Effector memory CD8-positive, alpha-beta T cell (primary cell): ENCODE measurements around the gene DAPK1.

Experiments
- ATAC-seq: fragments of 150-1000 bp; cut with Tn5 transposase; replicated peaks from 2 replicates; pipeline ENCODE4 v1.10.0; 2021; ENCODE audit warnings: mild to moderate bottlenecking, moderate library complexity
- DNase-seq, 3 experiments: peaks; one replicate each; pipeline ENCODE4 v3.0.0; 2021
- H3K27ac Mint-ChIP-seq, 2 donors: one replicate each; pipeline ENCODE4 v1.8.0; 2022; ENCODE audit warnings: mild to moderate bottlenecking in 2 of 2, mixed read lengths in 2 of 2, moderate library complexity in 2 of 2
- H3K27me3 Mint-ChIP-seq, 2 donors: one replicate each; pipeline ENCODE4 v1.8.0; 2022; ENCODE audit warnings: mixed read lengths in 2 of 2
- H3K36me3 Mint-ChIP-seq: one replicate; pipeline ENCODE4 v1.8.0; 2022; ENCODE audit warnings: mild to moderate bottlenecking, moderate library complexity, mixed read lengths; ENCODE audit not compliant: insufficient read depth
- H3K4me1 Mint-ChIP-seq, 2 donors: one replicate each; pipeline ENCODE4 v1.8.0; 2022; ENCODE audit warnings: low read depth in 2 of 2, mixed read lengths in 2 of 2
- H3K4me3 Mint-ChIP-seq, 2 donors: one replicate each; pipeline ENCODE4 v1.8.0; 2022; ENCODE audit warnings: mild to moderate bottlenecking in 2 of 2, mixed read lengths in 2 of 2, moderate library complexity in 2 of 2
- H3K9me3 Mint-ChIP-seq, 2 donors: one replicate each; pipeline ENCODE4 v1.8.0; 2022; ENCODE audit warnings: mixed read lengths in 2 of 2

DAPK1 gene

DNA sequence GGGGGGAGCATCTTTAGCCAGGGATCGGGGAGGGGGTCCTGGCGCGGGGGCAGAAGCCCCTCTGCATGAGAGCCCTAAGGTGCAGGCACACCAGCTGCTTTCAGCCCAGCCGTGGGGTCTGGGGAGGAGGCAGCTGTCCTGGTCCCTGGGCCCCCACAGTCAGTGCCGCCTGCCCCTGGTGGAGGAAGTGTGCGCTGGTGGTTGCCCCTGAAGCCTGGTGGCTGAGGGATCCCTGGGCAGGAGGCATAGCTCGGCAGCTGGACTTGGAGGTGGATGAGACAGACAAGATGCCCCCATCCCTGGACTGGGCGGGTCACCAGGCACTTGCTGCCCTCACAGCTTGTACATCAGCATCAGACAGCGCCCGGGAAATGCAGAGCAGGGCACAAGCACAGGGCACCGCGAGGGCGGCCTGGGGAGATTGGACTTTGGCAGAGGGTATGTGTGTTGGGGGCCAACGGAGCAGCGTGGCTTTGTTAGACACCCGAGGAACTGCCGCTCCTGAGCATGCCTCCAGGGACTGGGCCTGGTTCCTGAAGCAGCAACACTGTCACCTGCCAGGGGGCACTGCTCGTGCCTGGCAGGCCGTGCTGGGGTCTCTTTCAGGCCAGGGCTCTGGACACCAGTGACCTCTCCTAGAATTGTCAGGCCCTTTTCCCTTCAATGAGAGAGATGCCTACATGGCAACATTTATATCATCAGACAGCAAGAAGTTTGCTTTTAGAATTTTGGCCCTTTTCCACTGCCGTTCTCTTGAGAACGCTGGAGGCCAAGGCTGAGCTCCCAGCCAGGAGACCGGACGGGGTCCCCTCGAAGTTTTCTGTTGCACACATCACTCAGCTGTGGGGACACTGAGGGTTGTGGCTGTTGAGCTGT, 186.3 kb downstream of the DAPK1 start:
- H3K27me3 Mint-ChIP-seq, result peaks cover under 1 to 13% of the 10 kb centered on the region in 2 donors
- no peaks in the 10 kb centered on the region for H3K36me3 Mint-ChIP-seq
- ATAC-seq, result no peak
- H3K4me1 Mint-ChIP-seq, result peaks cover 0 to 6% of the 10 kb centered on the region in 2 donors
- no peak overlapping the region for H3K4me3 Mint-ChIP-seq
- no peak for DNase-seq
- no peak overlapping the region for H3K27ac Mint-ChIP-seq
- H3K9me3 Mint-ChIP-seq, result no peaks in the 10 kb centered on the region

GRCh38 chr9:87684627-87685219, 187.1 kb downstream of the DAPK1 start:
- no peaks in the 10 kb centered on the region for H3K9me3 Mint-ChIP-seq
- H3K27me3 Mint-ChIP-seq, result peaks cover 0 to 13% of the 10 kb centered on the region in 2 donors
- no peak overlapping the region for H3K4me3 Mint-ChIP-seq
- H3K4me1 Mint-ChIP-seq, result peaks cover 0 to 6% of the 10 kb centered on the region in 2 donors
- H3K36me3 Mint-ChIP-seq, result no peaks in the 10 kb centered on the region
- ATAC-seq, result no peak
- DNase-seq, result no peak
- H3K27ac Mint-ChIP-seq, result no peak overlapping the region

- ATAC-seq, result no peak
- DNase-seq, result no peak
- Mint-ChIP-seq H3K4me3 (no peak overlapping the region), H3K9me3 (no peaks in the 10 kb centered on the region), H3K36me3 (no peaks in the 10 kb centered on the region), H3K27ac (no peak overlapping the region), H3K4me1 (peaks cover 0 to 6% of the 10 kb centered on the region in 2 donors), H3K27me3 (peaks cover 0 to 13% of the 10 kb centered on the region in 2 donors)
Observed at GRCh38 chr9:87685441-87685840, 187.8 kb downstream of the DAPK1 start.

DNA sequence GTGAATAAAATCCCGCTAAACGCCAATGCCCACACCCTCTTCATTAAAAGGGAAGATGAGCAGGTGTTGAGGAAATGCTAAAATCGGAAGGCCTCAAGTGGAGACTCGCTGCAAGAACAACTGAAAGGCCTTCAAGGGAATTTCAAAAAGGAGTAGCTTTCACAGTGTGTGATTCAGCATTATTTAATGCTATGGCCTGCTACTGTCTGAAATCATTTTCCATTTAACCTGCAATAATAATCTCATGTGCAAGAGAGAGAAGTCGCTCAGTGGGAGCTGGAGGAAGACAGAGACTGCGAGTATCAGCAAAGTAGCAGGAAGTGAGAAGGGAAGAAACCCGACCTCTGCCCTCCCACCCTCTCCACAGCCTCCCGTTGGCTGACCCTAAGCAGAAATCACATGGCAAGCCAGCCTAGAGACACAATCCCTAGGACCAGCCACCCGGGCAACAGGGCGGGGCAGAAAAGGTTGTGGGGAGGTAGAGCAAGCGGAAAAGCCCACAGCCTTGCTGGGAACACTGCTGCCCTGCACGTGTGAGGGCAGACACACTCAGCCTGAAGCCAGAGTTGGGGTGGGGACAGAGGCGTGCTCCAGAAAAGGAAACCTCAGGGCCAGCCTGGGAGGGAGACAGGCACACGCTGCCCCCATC, 188.3 kb downstream of the DAPK1 start:
- Mint-ChIP-seq H3K9me3 (no peaks in the 10 kb centered on the region), H3K36me3 (no peaks in the 10 kb centered on the region), H3K4me1 (peaks cover 0 to 6% of the 10 kb centered on the region in 2 donors), H3K4me3 (no peak overlapping the region), H3K27ac (no peak overlapping the region), H3K27me3 (peaks cover 0 to 13% of the 10 kb centered on the region in 2 donors)
- no peak for ATAC-seq
- no peak for DNase-seq

- Mint-ChIP-seq H3K27me3 (peaks cover 0 to 13% of the 10 kb centered on the region in 2 donors), H3K27ac (no peak overlapping the region), H3K4me1 (peaks cover 0 to 6% of the 10 kb centered on the region in 2 donors), H3K36me3 (no peaks in the 10 kb centered on the region), H3K9me3 (no peaks in the 10 kb centered on the region), H3K4me3 (no peak overlapping the region)
- ATAC-seq (no peak), DNase-seq (no peak)
Observed at GRCh38 chr9:87686520-87687090, 188.9 kb downstream of the DAPK1 start.

GRCh38 chr9:87687207-87687606, 189.5 kb downstream of the DAPK1 start:
- Mint-ChIP-seq H3K9me3 (no peaks in the 10 kb centered on the region), H3K4me3 (no peak overlapping the region), H3K36me3 (no peaks in the 10 kb centered on the region), H3K27me3 (peaks cover 0 to 9% of the 10 kb centered on the region in 2 donors), H3K27ac (no peak overlapping the region), H3K4me1 (peaks cover 0 to 6% of the 10 kb centered on the region in 2 donors)
- ATAC-seq (no peak), DNase-seq (no peak)

- no peak overlapping the region for H3K4me3 Mint-ChIP-seq
- H3K9me3 Mint-ChIP-seq, result peaks cover 0 to 4% of the 10 kb centered on the region in 2 donors
- H3K4me1 Mint-ChIP-seq, result no peaks in the 10 kb centered on the region
- no peak overlapping the region for H3K27ac Mint-ChIP-seq
- no peak for ATAC-seq
- H3K36me3 Mint-ChIP-seq, result no peaks in the 10 kb centered on the region
- H3K27me3 Mint-ChIP-seq, result peaks cover 0 to 19% of the 10 kb centered on the region in 2 donors
- DNase-seq, result no peak
Observed at GRCh38 chr9:87694236-87694755, 196.6 kb downstream of the DAPK1 start.

- ATAC-seq (no peak), DNase-seq (no peak)
- H3K27me3 Mint-ChIP-seq, result peaks cover 8 to 27% of the 10 kb centered on the region in 2 donors
- H3K36me3 Mint-ChIP-seq, result no peaks in the 10 kb centered on the region
- H3K27ac Mint-ChIP-seq, result no peak overlapping the region
- H3K9me3 Mint-ChIP-seq, result peaks cover 0 to 4% of the 10 kb centered on the region in 2 donors
- H3K4me3 Mint-ChIP-seq, result no peak overlapping the region
- no peaks in the 10 kb centered on the region for H3K4me1 Mint-ChIP-seq
Observed at GRCh38 chr9:87695523-87695922, 197.9 kb downstream of the DAPK1 start.

GRCh38 chr9:87696641-87697040, 199.0 kb downstream of the DAPK1 start:
- no peaks in the 10 kb centered on the region for H3K36me3 Mint-ChIP-seq
- no peak overlapping the region for H3K4me3 Mint-ChIP-seq
- DNase-seq, result no peak
- H3K4me1 Mint-ChIP-seq, result no peaks in the 10 kb centered on the region
- peaks cover 8 to 27% of the 10 kb centered on the region in 2 donors for H3K27me3 Mint-ChIP-seq
- peaks cover 0 to 4% of the 10 kb centered on the region in 2 donors for H3K9me3 Mint-ChIP-seq
- ATAC-seq, result no peak
- H3K27ac Mint-ChIP-seq, result no peak overlapping the region

DNA sequence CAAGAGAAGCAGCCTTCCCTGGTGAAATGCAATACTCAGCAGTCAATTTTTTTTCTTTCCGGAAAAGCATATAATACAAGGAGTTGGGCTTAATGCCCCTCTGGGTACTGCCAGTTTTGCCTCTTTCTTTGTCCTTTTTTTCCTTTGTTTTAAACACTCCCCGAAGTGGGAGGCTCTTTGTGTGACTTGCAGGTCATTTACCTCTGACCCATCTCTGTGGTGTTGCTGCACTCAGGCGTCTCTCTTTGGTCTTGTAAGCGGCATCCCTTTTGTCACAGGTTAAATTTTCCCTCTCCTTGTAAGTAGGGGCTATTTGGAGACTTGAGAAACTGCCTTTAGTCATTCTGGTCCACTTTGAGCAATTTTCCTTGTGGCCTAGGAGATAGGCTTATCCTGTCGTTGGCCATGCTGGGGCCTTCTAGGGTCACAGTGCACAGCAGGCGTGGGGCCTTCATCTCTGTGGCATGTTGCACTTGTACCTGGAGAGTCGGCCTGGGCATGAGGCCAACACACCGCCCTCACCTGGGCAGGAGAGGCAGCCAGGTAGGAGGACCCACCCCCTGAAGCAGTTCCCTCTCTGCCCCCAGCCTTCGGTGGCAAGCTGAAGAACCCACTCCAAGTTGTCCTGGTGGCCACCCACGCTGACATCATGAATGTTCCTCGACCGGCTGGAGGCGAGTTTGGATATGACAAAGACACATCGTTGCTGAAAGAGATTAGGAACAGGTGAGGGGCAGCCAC, 200.6 kb downstream of the DAPK1 start:
- Mint-ChIP-seq H3K27ac (no peak overlapping the region), H3K27me3 (peaks cover 14 to 41% of the 10 kb centered on the region in 2 donors), H3K9me3 (peaks cover 0 to 4% of the 10 kb centered on the region in 2 donors), H3K4me3 (no peak overlapping the region), H3K4me1 (no peaks in the 10 kb centered on the region), H3K36me3 (no peaks in the 10 kb centered on the region)
- DNase-seq (no peak), ATAC-seq (no peak)

DNA sequence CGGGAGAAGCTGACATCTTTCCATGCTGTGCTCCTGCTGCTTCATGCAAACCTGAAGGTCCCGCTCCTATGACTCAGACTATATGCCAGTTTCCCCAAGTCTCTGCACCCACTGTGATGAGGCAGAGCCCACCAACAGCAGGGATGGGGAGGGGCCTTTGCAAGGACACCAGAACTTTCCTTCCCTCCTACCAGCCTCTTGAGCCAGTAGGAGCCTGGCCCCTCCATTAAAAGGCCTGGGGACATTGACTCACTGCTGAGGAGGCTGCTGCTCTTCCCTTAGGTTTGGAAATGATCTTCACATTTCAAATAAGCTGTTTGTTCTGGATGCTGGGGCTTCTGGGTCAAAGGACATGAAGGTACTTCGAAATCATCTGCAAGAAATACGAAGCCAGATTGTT, 202.2 kb downstream of the DAPK1 start:
- H3K27me3 Mint-ChIP-seq, result peaks cover 14 to 35% of the 10 kb centered on the region in 2 donors
- no peak overlapping the region for H3K4me3 Mint-ChIP-seq
- no peaks in the 10 kb centered on the region for H3K9me3 Mint-ChIP-seq
- no peaks in the 10 kb centered on the region for H3K4me1 Mint-ChIP-seq
- H3K27ac Mint-ChIP-seq, result no peak overlapping the region
- H3K36me3 Mint-ChIP-seq, result no peaks in the 10 kb centered on the region
- DNase-seq, result no peak
- ATAC-seq, result no peak

GRCh38 chr9:87701491-87701890, 203.8 kb downstream of the DAPK1 start:
- ATAC-seq (no peak), DNase-seq (no peak)
- no peak overlapping the region for H3K4me3 Mint-ChIP-seq
- no peaks in the 10 kb centered on the region for H3K4me1 Mint-ChIP-seq
- no peaks in the 10 kb centered on the region for H3K9me3 Mint-ChIP-seq
- H3K27ac Mint-ChIP-seq, result no peak overlapping the region
- H3K36me3 Mint-ChIP-seq, result no peaks in the 10 kb centered on the region
- H3K27me3 Mint-ChIP-seq, result peaks cover 14 to 25% of the 10 kb centered on the region in 2 donors
